Measurements from ENCODE around the gene PRKCQ.

GRCh38 chr10:6406220-6407033 lies 173.6 kb downstream of the PRKCQ start:
- no peak for TF ChIP-seq GTF2F1 (IDR thresholded peaks at IDR 0.05; ENCODE audit: borderline replicate concordance, low read depth, low read length)
- TF ChIP-seq POLR2AphosphoS5 (IDR thresholded peaks at IDR 0.05; ENCODE audit: low read depth, low read length) = no peak
- TF ChIP-seq, protein P1, sequence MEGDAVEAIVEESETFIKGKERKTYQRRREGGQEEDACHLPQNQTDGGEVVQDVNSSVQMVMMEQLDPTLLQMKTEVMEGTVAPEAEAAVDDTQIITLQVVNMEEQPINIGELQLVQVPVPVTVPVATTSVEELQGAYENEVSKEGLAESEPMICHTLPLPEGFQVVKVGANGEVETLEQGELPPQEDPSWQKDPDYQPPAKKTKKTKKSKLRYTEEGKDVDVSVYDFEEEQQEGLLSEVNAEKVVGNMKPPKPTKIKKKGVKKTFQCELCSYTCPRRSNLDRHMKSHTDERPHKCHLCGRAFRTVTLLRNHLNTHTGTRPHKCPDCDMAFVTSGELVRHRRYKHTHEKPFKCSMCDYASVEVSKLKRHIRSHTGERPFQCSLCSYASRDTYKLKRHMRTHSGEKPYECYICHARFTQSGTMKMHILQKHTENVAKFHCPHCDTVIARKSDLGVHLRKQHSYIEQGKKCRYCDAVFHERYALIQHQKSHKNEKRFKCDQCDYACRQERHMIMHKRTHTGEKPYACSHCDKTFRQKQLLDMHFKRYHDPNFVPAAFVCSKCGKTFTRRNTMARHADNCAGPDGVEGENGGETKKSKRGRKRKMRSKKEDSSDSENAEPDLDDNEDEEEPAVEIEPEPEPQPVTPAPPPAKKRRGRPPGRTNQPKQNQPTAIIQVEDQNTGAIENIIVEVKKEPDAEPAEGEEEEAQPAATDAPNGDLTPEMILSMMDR (IDR thresholded peaks at IDR 0.05; ENCODE audit: control extremely low read depth in 1 of 3, insufficient read depth in 1 of 3, low read depth in 1 of 3, low read length in 3 of 3) = peak in 2 of 3 experiments; percentile 15 to 24; a peak in 2 of 4 replicates
- TF ChIP-seq TCF12 (IDR thresholded peaks at IDR 0.05; ENCODE audit: low read depth, low read length) = no peak
- no peak for TF ChIP-seq JUND (IDR thresholded peaks at IDR 0.05; ENCODE audit: low read length)
- TF ChIP-seq SP1 (IDR thresholded peaks at IDR 0.05; ENCODE audit: low read depth, low read length) = no peak
